ENCODE results near the gene RABL2B.
"Not testable (repeated sequence)": the region's sequence is repeated elsewhere in the genome, so short reads cannot be mapped to it uniquely, and the experiment has no call there.

The RABL2B gene

GRCh38 chr22:50775132-50775531 is 8.3 kb downstream of the RABL2B start:
- POLR2A ChIA-PET; H3K9me3 ChIP-seq (ENCODE audit: control insufficient read depth, insufficient read depth, low read depth, low read length): not testable (repeated sequence)
- TF ChIP-seq ZSCAN30 (tag by site-specific recombination; IDR thresholded peaks at IDR 0.05) (peak; percentile 57; the same call in 1 of the 2 replicates), PATZ1 (tag by site-specific recombination; IDR thresholded peaks at IDR 0.05) (peak; percentile 57), PRDM10 (tag by site-specific recombination; IDR thresholded peaks at IDR 0.05) (0 out of 2 replicates have a peak, but pooled peaks have one; percentile 29), ZNF660 (tag by site-specific recombination; IDR thresholded peaks at IDR 0.05) (peak; percentile 75), CTCF (tag by site-specific recombination; IDR thresholded peaks at IDR 0.05) (peak; percentile 58), GLIS2 (tag by site-specific recombination; IDR thresholded peaks at IDR 0.05) (peak; percentile 55; the same call in 1 of the 2 replicates), ZNF654 (tag by site-specific recombination; IDR thresholded peaks at IDR 0.05; ENCODE audit: low read depth) (peak; percentile 27; the same call in 1 of the 2 replicates), ZIC2 (tag by site-specific recombination; IDR thresholded peaks at IDR 0.05) (peak; percentile 47), ZNF692 (tag by site-specific recombination; IDR thresholded peaks at IDR 0.05) (0 out of 2 replicates have a peak, but pooled peaks have one; percentile 31)

GRCh38 chr22:50764288-50764687 is 19.1 kb downstream of the RABL2B start:
- H3K4me3 ChIP-seq (ENCODE audit: low read depth, low read length); H3K9me3 ChIP-seq (ENCODE audit: control insufficient read depth, insufficient read depth, low read depth, low read length); H3K36me3 ChIP-seq (ENCODE audit: control insufficient read depth in 2 of 2, insufficient read depth in 1 of 2, low read length in 2 of 2); H3K4me1 ChIP-seq (ENCODE audit: control insufficient read depth, insufficient read depth, low read length); CTCF ChIA-PET; H3K27ac ChIP-seq (ENCODE audit: extremely low read depth, low read depth, low read length); POLR2A ChIA-PET: not testable (repeated sequence)

More at GRCh38 chr22:50775132-50775531, 8.3 kb downstream of the RABL2B start:
- not testable (repeated sequence) for H3K27ac ChIP-seq (ENCODE audit: extremely low read depth, low read depth, low read length); H3K36me3 ChIP-seq (ENCODE audit: control insufficient read depth in 2 of 2, insufficient read depth in 1 of 2, low read length in 2 of 2); H3K4me1 ChIP-seq (ENCODE audit: control insufficient read depth, insufficient read depth, low read length); H3K4me3 ChIP-seq (ENCODE audit: low read depth, low read length)
- CTCF ChIA-PET, result interaction anchor here (0.6 to 1.5 kb wide), 19 partner anchors 15 to 218 kb away, joined by 3 to 20 read pairs (median 4); partner anchors contain the start of gene ARSA

- TF ChIP-seq SCRT1 (tag by site-specific recombination; IDR thresholded peaks at IDR 0.05; ENCODE audit: borderline replicate concordance) (peak; percentile 63; the same call in 1 of the 2 replicates), SCRT2 (tag by site-specific recombination; IDR thresholded peaks at IDR 0.05) (peak; percentile 55)
- POLR2A ChIA-PET, CTCF ChIA-PET: not testable (repeated sequence)
These were observed 21.6 kb downstream of the RABL2B start for GRCh38 chr22:50761829-50762228.

More at GRCh38 chr22:50761829-50762228, 21.6 kb downstream of the RABL2B start:
- H3K27ac ChIP-seq (ENCODE audit: extremely low read depth, low read depth, low read length); H3K4me3 ChIP-seq (ENCODE audit: low read depth, low read length); H3K9me3 ChIP-seq (ENCODE audit: control insufficient read depth, insufficient read depth, low read depth, low read length); H3K36me3 ChIP-seq (ENCODE audit: control insufficient read depth in 2 of 2, insufficient read depth in 1 of 2, low read length in 2 of 2); H3K4me1 ChIP-seq (ENCODE audit: control insufficient read depth, insufficient read depth, low read length): not testable (repeated sequence)
